ENCODE data around the gene ENOX2.

Gene ENOX2

GRCh38 chrX:130625386-130625785 is 277.6 kb downstream of the ENOX2 start:
- no peak overlapping the region for H3K4me3 ChIP-seq (ENCODE audit: low read length)
- DNase-seq (ENCODE audit: low read depth): no peak
- no peak for TF ChIP-seq CTCF (conservative IDR thresholded peaks at IDR 0.05; ENCODE audit: low read depth, low read length)

GRCh38 chrX:130623518-130623917 is 279.5 kb downstream of the ENOX2 start:
- no peak for DNase-seq (ENCODE audit: low read depth)
- TF ChIP-seq CTCF (conservative IDR thresholded peaks at IDR 0.05; ENCODE audit: low read depth, low read length): no peak
- no peak overlapping the region for H3K4me3 ChIP-seq (ENCODE audit: low read length)

- no peak for TF ChIP-seq CTCF (conservative IDR thresholded peaks at IDR 0.05; ENCODE audit: low read depth, low read length)
- DNase-seq (ENCODE audit: low read depth): no peak
- no peak overlapping the region for H3K4me3 ChIP-seq (ENCODE audit: low read length)
Observed at GRCh38 chrX:130615941-130616340, 287.1 kb downstream of the ENOX2 start.

GRCh38 chrX:130607431-130607830 is 295.6 kb downstream of the ENOX2 start:
- H3K4me3 ChIP-seq (ENCODE audit: low read length): no peak overlapping the region
- TF ChIP-seq CTCF (conservative IDR thresholded peaks at IDR 0.05; ENCODE audit: low read depth, low read length): no peak
- DNase-seq (ENCODE audit: low read depth): no peak

GRCh38 chrX:130606425-130606824 is 296.6 kb downstream of the ENOX2 start:
- H3K4me3 ChIP-seq (ENCODE audit: low read length): no peak overlapping the region
- no peak for TF ChIP-seq CTCF (conservative IDR thresholded peaks at IDR 0.05; ENCODE audit: low read depth, low read length)
- no peak for DNase-seq (ENCODE audit: low read depth)

GRCh38 chrX:130604882-130605281 is 298.1 kb downstream of the ENOX2 start:
- H3K4me3 ChIP-seq (ENCODE audit: low read length): no peak overlapping the region
- no peak for TF ChIP-seq CTCF (conservative IDR thresholded peaks at IDR 0.05; ENCODE audit: low read depth, low read length)
- DNase-seq (ENCODE audit: low read depth): no peak

- TF ChIP-seq CTCF (conservative IDR thresholded peaks at IDR 0.05; ENCODE audit: low read depth, low read length): no peak
- H3K4me3 ChIP-seq (ENCODE audit: low read length): no peak overlapping the region
- DNase-seq (ENCODE audit: low read depth): no peak
Observed at GRCh38 chrX:130594453-130594916, 308.5 kb downstream of the ENOX2 start.

All from retinal pigment epithelial cell (primary cell).